B cell (primary cell): ENCODE data around the gene BMP2K. TPM values are rescaled to one million over a fixed set of nuclear protein-coding genes. Genes with fewer than 3 reads are reported as not detected.

Source experiments
- ATAC-seq: fragments of 200-7000 bp; cut with Tn5 transposase; one replicate; pipeline ENCODE4 v1.10.0; 2021; ENCODE audit warnings: low read depth, mild to moderate bottlenecking, moderate number of reproducible peaks, moderate library complexity
- CTCF ChIA-PET: fragments of 350-600 bp; sonication (Branson Sonifier 250); formaldehyde crosslinking; loops from one replicate; lab custom pipeline; 2021; ENCODE audit warnings: antibody characterized with exemption, inconsistent platforms; lab: Charles Lee
- POLR2A ChIA-PET: fragments of 350-600 bp; sonication (Branson Sonifier 250); formaldehyde crosslinking; loops from one replicate; lab custom pipeline; 2021; ENCODE audit warnings: antibody characterized with exemption; lab: Charles Lee
- DNase-seq: peaks from one replicate; pipeline ENCODE4 v3.0.0; 2013
- H2AFZ ChIP-seq: 2 replicates; pipeline ENCODE4 v1.6.1; 2012; ENCODE audit warnings: mild to moderate bottlenecking, low read depth, low read length; ENCODE audit not compliant: insufficient read depth, poor library complexity, severe bottlenecking
- H3K27ac ChIP-seq, 2 donors: 1 replicate in 1 of 2; 2 replicates in 1 of 2; pipeline ENCODE4 v1.5.1; 2012 to 2013; ENCODE audit warnings: low read length in 2 of 2, mild to moderate bottlenecking in 2 of 2, moderate library complexity in 1 of 2
- H3K27me3 ChIP-seq, 4 experiments: fragments of 200-600 bp in 1 of 4; sonication (generic) in 1 of 4; replicated peaks in 1 of 4; 1 replicate in 2 of 4; 2 replicates in 2 of 4; pipeline versions ENCODE4 v1.6.1 to v1.7.0; 2013 to 2016; ENCODE audit warnings: low read length in 3 of 4, mild to moderate bottlenecking in 2 of 4, mixed read lengths in 1 of 4, moderate library complexity in 1 of 4; ENCODE audit not compliant: insufficient read depth in 4 of 4, control insufficient read depth in 3 of 4; ENCODE audit errors: control extremely low read depth in 1 of 4
- H3K36me3 ChIP-seq, 2 experiments: replicated peaks in 1 of 2; 1 replicate in 1 of 2; 2 replicates in 1 of 2; pipeline versions ENCODE4 v1.6.1 to v1.7.1; 2013; ENCODE audit warnings: low read length in 1 of 2; ENCODE audit not compliant: insufficient read depth in 2 of 2, control insufficient read depth in 1 of 2; ENCODE audit errors: control extremely low read depth in 1 of 2, extremely low read depth in 1 of 2
- H3K4me1 ChIP-seq, 2 donors: fragments of 200-600 bp in 1 of 2; sonication (generic) in 1 of 2; 1 replicate in 1 of 2; 2 replicates in 1 of 2; pipeline versions ENCODE4 v1.5.1 to v1.6.1; 2013 to 2017; ENCODE audit warnings: low read length in 2 of 2; ENCODE audit not compliant: control insufficient read depth in 2 of 2, insufficient read depth in 2 of 2
- H3K4me2 ChIP-seq: replicated peaks from 2 replicates; pipeline ENCODE3; 2012; ENCODE audit warnings: mild to moderate bottlenecking, low read depth, low read length; ENCODE audit not compliant: poor library complexity, severe bottlenecking
- H3K4me3 ChIP-seq, 5 experiments: fragments of 200-600 bp in 1 of 5; sonication (generic) in 1 of 5; 1 replicate in 3 of 5; 2 replicates in 2 of 5; pipeline versions ENCODE4 v1.5.1 to v1.7.0; 2011 to 2016; ENCODE audit warnings: low read length in 4 of 5, mild to moderate bottlenecking in 4 of 5, low read depth in 2 of 5, control low read depth in 1 of 5, moderate library complexity in 1 of 5; ENCODE audit not compliant: insufficient read depth in 1 of 5; ENCODE audit errors: control extremely low read depth in 1 of 5, extremely low read depth in 1 of 5
- H3K79me2 ChIP-seq: fragments of 200-600 bp; sonication (generic); one replicate; pipeline ENCODE4 v1.6.0; 2016; ENCODE audit warnings: low read length; ENCODE audit not compliant: control insufficient read depth, insufficient read depth
- H3K9ac ChIP-seq: fragments of 200-600 bp; sonication (generic); 2 replicates; pipeline ENCODE4 v1.6.1; 2017; ENCODE audit warnings: mild to moderate bottlenecking, low read length, moderate library complexity
- H3K9me3 ChIP-seq, 3 donors: one replicate each; pipeline versions ENCODE4 v1.6.1 to v1.7.1; 2013; ENCODE audit warnings: low read length in 2 of 3; ENCODE audit not compliant: control insufficient read depth in 2 of 3, insufficient read depth in 1 of 3; ENCODE audit errors: control extremely low read depth in 1 of 3
- H4K20me1 ChIP-seq: 2 replicates; pipeline ENCODE4 v1.6.0; 2012; ENCODE audit warnings: mild to moderate bottlenecking, low read length; ENCODE audit not compliant: insufficient read depth, control insufficient read depth, poor library complexity, severe bottlenecking
- H3K27ac Mint-ChIP-seq: one replicate; pipeline ENCODE4 v1.8.0; 2021; ENCODE audit warnings: mixed read lengths
- H3K27me3 Mint-ChIP-seq: one replicate; pipeline ENCODE4 v1.8.0; 2021; ENCODE audit warnings: mixed read lengths
- H3K4me1 Mint-ChIP-seq: one replicate; pipeline ENCODE4 v1.8.0; 2021; ENCODE audit warnings: mixed read lengths
- H3K4me3 Mint-ChIP-seq: one replicate; pipeline ENCODE4 v1.8.0; 2021; ENCODE audit warnings: mixed read lengths
- H3K9me3 Mint-ChIP-seq: one replicate; pipeline ENCODE4 v1.8.0; 2022; ENCODE audit warnings: mixed read lengths; ENCODE audit not compliant: insufficient read depth
- EZH2 ChIP-seq: IDR thresholded peaks from 2 replicates; pipeline ENCODE4 v1.6.1; 2012; ENCODE audit warnings: borderline replicate concordance, low read depth, mild to moderate bottlenecking, moderate library complexity, low read length; ENCODE audit not compliant: insufficient read depth, poor library complexity, severe bottlenecking
- WGBS: methylation state at CpG from one replicate; pipeline ENCODE4 v1.1.5; 2013; ENCODE audit warnings: missing lambda C conversion rate; ENCODE audit not compliant: insufficient coverage; 5-methylcytosine and 5-hydroxymethylcytosine counted together
- intact Hi-C: fragments of 100-400 bp; cut with micrococcal nuclease; formaldehyde crosslinking; loops from one replicate; pipeline ENCODE4 v1.10.0; 2022
- polyA plus RNA-seq: library from polyadenylated mRNA; depleted of rRNA; stranded (reverse); fragments of >200 nt; gene quantifications from 2 replicates; pipeline ENCODE4 v1.2.3, GENCODE V29; 2012
- total RNA-seq, 2 donors: library from RNA; stranded (reverse); fragments of 120-200 nt in 1 of 2; gene quantifications; 1 replicate in 1 of 2; 2 replicates in 1 of 2; pipeline versions ENCODE4 v1.2.3 to v1.2.4, GENCODE V29; 2013 to 2022
- TF ChIP-seq, protein P1 (sequence below): fragments of 200-600 bp; IDR thresholded peaks from one replicate; pipeline ENCODE4 v1.8.0; 2022; ENCODE audit warnings: antibody characterized with exemption, mild to moderate bottlenecking

The BMP2K gene
- total and polyA plus RNA-seq, 2 donors (not counting 1 experiment from before 2014, with no cell fraction given), result 59.1 to 117 TPM

DNA sequence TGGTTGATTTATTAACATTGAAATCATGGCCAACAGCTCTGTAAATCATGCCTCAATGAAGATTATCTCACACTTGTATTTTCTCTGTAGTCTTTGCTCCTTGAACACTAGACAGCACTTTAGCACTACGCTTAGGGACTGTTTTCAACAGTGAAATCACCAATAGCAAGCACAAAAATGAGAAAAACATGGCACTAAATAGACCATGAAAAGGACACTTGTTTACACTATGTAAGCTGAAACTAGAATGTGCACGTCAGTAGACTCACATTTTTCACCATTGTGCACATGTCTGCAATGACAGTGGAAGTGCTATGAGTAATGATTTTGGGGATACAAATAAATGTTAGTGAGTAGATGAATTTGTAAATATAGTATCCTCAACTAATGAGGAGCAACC is 3.1 kb downstream of the BMP2K start:
- no peak for TF ChIP-seq EZH2
- TF ChIP-seq, protein P1, sequence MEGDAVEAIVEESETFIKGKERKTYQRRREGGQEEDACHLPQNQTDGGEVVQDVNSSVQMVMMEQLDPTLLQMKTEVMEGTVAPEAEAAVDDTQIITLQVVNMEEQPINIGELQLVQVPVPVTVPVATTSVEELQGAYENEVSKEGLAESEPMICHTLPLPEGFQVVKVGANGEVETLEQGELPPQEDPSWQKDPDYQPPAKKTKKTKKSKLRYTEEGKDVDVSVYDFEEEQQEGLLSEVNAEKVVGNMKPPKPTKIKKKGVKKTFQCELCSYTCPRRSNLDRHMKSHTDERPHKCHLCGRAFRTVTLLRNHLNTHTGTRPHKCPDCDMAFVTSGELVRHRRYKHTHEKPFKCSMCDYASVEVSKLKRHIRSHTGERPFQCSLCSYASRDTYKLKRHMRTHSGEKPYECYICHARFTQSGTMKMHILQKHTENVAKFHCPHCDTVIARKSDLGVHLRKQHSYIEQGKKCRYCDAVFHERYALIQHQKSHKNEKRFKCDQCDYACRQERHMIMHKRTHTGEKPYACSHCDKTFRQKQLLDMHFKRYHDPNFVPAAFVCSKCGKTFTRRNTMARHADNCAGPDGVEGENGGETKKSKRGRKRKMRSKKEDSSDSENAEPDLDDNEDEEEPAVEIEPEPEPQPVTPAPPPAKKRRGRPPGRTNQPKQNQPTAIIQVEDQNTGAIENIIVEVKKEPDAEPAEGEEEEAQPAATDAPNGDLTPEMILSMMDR, result no peak
- H3K4me1 ChIP-seq, result peaks cover 53 to 65% of the 10 kb centered on the region in 2 donors
- peak overlapping the region; percentile 94 for H3K4me2 ChIP-seq
- H3K9me3 ChIP-seq, result no peaks in the 10 kb centered on the region
- WGBS, result no CpG with 5 or more reads among the region's 2 CpGs
- ATAC-seq (no peak), DNase-seq (no peak)
- H2AFZ ChIP-seq, result no peak overlapping the region
- ChIA-PET POLR2A (no interaction called here), CTCF (interaction anchor here (1.0 to 1.7 kb wide), 3 partner anchors 84 to 167 kb away, joined by 3 to 8 read pairs (median 4); no protein-coding TSS in a partner anchor)
- H4K20me1 ChIP-seq, result peaks cover 48% of the 10 kb centered on the region
- H3K27me3 ChIP-seq, result no peaks in the 10 kb centered on the region
- peaks cover 2 to 6% of the 10 kb centered on the region in 2 experiments for H3K36me3 ChIP-seq
- peak overlapping the region in 1 of 2 donors; percentile 72 for H3K27ac ChIP-seq
- H3K4me3 Mint-ChIP-seq, result no peak overlapping the region
- peaks cover 24% of the 10 kb centered on the region for H3K4me1 Mint-ChIP-seq
- H3K9ac ChIP-seq, result peak overlapping the region; percentile 99
- peak overlapping the region in 3 of 5 experiments; percentile 79 to 99 (median 99) for H3K4me3 ChIP-seq
- peaks cover 82% of the 10 kb centered on the region for H3K79me2 ChIP-seq
- intact Hi-C loops, result loop anchor here (5.0 to 10.0 kb wide), 7 partner anchors 42 to 1704 kb away; partner anchors contain the start of genes CCNI, MRPL1 and PAQR3
- no peaks in the 10 kb centered on the region for H3K9me3 Mint-ChIP-seq
- no peak overlapping the region for H3K27ac Mint-ChIP-seq
- no peaks in the 10 kb centered on the region for H3K27me3 Mint-ChIP-seq

DNA sequence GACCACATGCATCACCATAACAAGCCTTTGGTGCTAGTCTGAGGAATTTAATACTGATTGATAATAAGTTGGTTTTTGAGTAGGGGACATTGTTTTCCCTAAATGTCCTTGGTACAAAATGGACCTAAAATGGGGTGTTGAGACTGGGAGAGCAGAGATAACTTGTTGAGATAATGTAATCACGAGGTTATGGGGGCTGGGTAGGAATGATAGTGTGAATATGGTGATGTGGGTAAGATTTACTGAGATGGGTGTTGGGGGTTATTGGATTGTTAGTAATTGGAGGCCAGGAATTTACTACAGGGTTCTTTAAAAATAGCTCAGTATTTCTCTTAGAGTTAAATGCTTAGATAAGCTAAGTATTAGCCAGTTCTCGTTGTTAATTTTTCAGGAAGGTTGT is 3.9 kb downstream of the BMP2K start:
- no peak overlapping the region for H3K27ac Mint-ChIP-seq
- WGBS, result 50% methylated on average over 1 of the region's 2 CpGs

More for the DNA sequence above, 3.9 kb downstream of the BMP2K start:
- H3K79me2 ChIP-seq, result peaks cover 90% of the 10 kb centered on the region
- ChIA-PET POLR2A (interaction anchor here (1.0 kb wide), 1 partner anchor 31 kb away, joined by 3 read pairs; no protein-coding TSS in a partner anchor), CTCF (interaction anchor here (1.5 to 3.6 kb wide), 3 partner anchors 83 to 149 kb away, joined by 3 to 14 read pairs (median 8); no protein-coding TSS in a partner anchor)
- peaks cover 2 to 6% of the 10 kb centered on the region in 2 experiments for H3K36me3 ChIP-seq
- Mint-ChIP-seq H3K4me3 (no peak overlapping the region), H3K27me3 (no peaks in the 10 kb centered on the region), H3K4me1 (peaks cover 22% of the 10 kb centered on the region), H3K9me3 (no peaks in the 10 kb centered on the region)
- no peak for DNase-seq
- no peak overlapping the region for H2AFZ ChIP-seq
- ATAC-seq, result no peak
- intact Hi-C loops, result loop anchor here (2.0 to 5.0 kb wide), 2 partner anchors 19 to 37 kb away; no protein-coding TSS in a partner anchor
- peaks cover 54% of the 10 kb centered on the region for H4K20me1 ChIP-seq
- peak overlapping the region in 1 of 2 donors; percentile 72 for H3K27ac ChIP-seq
- peak overlapping the region; percentile 94 for H3K4me2 ChIP-seq
- peaks cover 53 to 63% of the 10 kb centered on the region in 2 donors for H3K4me1 ChIP-seq
- peak overlapping the region; percentile 99 for H3K9ac ChIP-seq
- TF ChIP-seq, protein P1, result no peak
- TF ChIP-seq EZH2, result no peak
- H3K27me3 ChIP-seq, result no peaks in the 10 kb centered on the region
- peak overlapping the region in 3 of 5 experiments; percentile 5 to 99 (median 11) for H3K4me3 ChIP-seq
- no peaks in the 10 kb centered on the region for H3K9me3 ChIP-seq
